ENCODE data around the gene SLC29A3.
"Not testable (repeated sequence)": the region's sequence is repeated elsewhere in the genome, so short reads cannot be mapped to it uniquely, and the experiment has no call there.

SLC29A3 gene

GRCh38 chr10:71283876-71284275, 35.2 kb upstream of the SLC29A3 start:
- DNase-seq (ENCODE audit: extremely low read depth in 1 of 2, low read depth in 1 of 2), result no peak

GRCh38 chr10:71284544-71285179, 34.4 kb upstream of the SLC29A3 start:
- DNase-seq (ENCODE audit: extremely low read depth in 1 of 2, low read depth in 1 of 2), result no peak

GRCh38 chr10:71285180-71285545, 33.9 kb upstream of the SLC29A3 start:
- DNase-seq (ENCODE audit: extremely low read depth in 1 of 2, low read depth in 1 of 2), result peak in 1 of 2 donors; percentile 2

GRCh38 chr10:71285986-71286385, 33.1 kb upstream of the SLC29A3 start:
- DNase-seq (ENCODE audit: extremely low read depth in 1 of 2, low read depth in 1 of 2), result no peak

GRCh38 chr10:71286521-71287294, 32.4 kb upstream of the SLC29A3 start:
- DNase-seq (ENCODE audit: extremely low read depth in 1 of 2, low read depth in 1 of 2), result no peak

GRCh38 chr10:71287456-71287855, 31.6 kb upstream of the SLC29A3 start:
- DNase-seq (ENCODE audit: extremely low read depth in 1 of 2, low read depth in 1 of 2), result no peak

GRCh38 chr10:71288461-71288860, 30.6 kb upstream of the SLC29A3 start:
- DNase-seq (ENCODE audit: extremely low read depth in 1 of 2, low read depth in 1 of 2), result no peak

GRCh38 chr10:71289421-71290130, 29.5 kb upstream of the SLC29A3 start:
- DNase-seq (ENCODE audit: extremely low read depth in 1 of 2, low read depth in 1 of 2), result no peak

- no peak for DNase-seq (ENCODE audit: extremely low read depth in 1 of 2, low read depth in 1 of 2)
Observed at GRCh38 chr10:71290331-71290730, 28.7 kb upstream of the SLC29A3 start.

- DNase-seq (ENCODE audit: extremely low read depth in 1 of 2, low read depth in 1 of 2), result no peak
Observed at GRCh38 chr10:71290806-71291527, 28.1 kb upstream of the SLC29A3 start.

- DNase-seq (ENCODE audit: extremely low read depth in 1 of 2, low read depth in 1 of 2), result no peak
Observed at GRCh38 chr10:71291528-71291900, 27.5 kb upstream of the SLC29A3 start.

- DNase-seq (ENCODE audit: extremely low read depth in 1 of 2, low read depth in 1 of 2), result no peak
Observed at GRCh38 chr10:71292624-71293445, 26.2 kb upstream of the SLC29A3 start.

GRCh38 chr10:71293446-71294084, 25.5 kb upstream of the SLC29A3 start:
- DNase-seq (ENCODE audit: extremely low read depth in 1 of 2, low read depth in 1 of 2), result no peak

GRCh38 chr10:71294091-71294561, 24.9 kb upstream of the SLC29A3 start:
- no peak for DNase-seq (ENCODE audit: extremely low read depth in 1 of 2, low read depth in 1 of 2)

- no peak for DNase-seq (ENCODE audit: extremely low read depth in 1 of 2, low read depth in 1 of 2)
Observed at GRCh38 chr10:71294856-71295255, 24.2 kb upstream of the SLC29A3 start.

GRCh38 chr10:71295641-71296040, 23.4 kb upstream of the SLC29A3 start:
- DNase-seq (ENCODE audit: extremely low read depth in 1 of 2, low read depth in 1 of 2), result no peak

- no peak for DNase-seq (ENCODE audit: extremely low read depth in 1 of 2, low read depth in 1 of 2)
Observed at GRCh38 chr10:71296086-71296485, 23.0 kb upstream of the SLC29A3 start.

- DNase-seq (ENCODE audit: extremely low read depth in 1 of 2, low read depth in 1 of 2), result not testable (repeated sequence)
Observed at GRCh38 chr10:71296811-71297210, 22.2 kb upstream of the SLC29A3 start.

GRCh38 chr10:71297343-71297742, 21.7 kb upstream of the SLC29A3 start:
- DNase-seq (ENCODE audit: extremely low read depth in 1 of 2, low read depth in 1 of 2), result no peak

Data from stimulated activated CD8-positive, alpha-beta memory T cell treated with anti-CD3 and anti-CD28 coated beads, Interleukin-7, amount 100 ng/mL, for 48 hours (primary cell).